HG03108 (cell line): ENCODE data around the gene FXYD5.

Source experiments
- ATAC-seq: cut with Tn5 transposase; IDR thresholded peaks from one replicate; pipeline ENCODE4 v1.9.1; 2021; ENCODE audit warnings: moderate library complexity; ENCODE audit not compliant: unreplicated experiment

The FXYD5 gene

GRCh38 chr19:35155441-35155840, 906 bp downstream of the FXYD5 start:
- peak; percentile 18 for ATAC-seq

- no peak for ATAC-seq
Measured at GRCh38 chr19:35155981-35156672, 1.6 kb downstream of the FXYD5 start.

GRCh38 chr19:35156673-35157014, 2.1 kb downstream of the FXYD5 start:
- ATAC-seq: no peak

GRCh38 chr19:35157431-35157830, 2.9 kb downstream of the FXYD5 start:
- ATAC-seq: no peak

GRCh38 chr19:35159606-35160005, 5.1 kb downstream of the FXYD5 start:
- no peak for ATAC-seq

GRCh38 chr19:35160629-35161433, 6.3 kb downstream of the FXYD5 start:
- no peak for ATAC-seq

- ATAC-seq: no peak
Measured at GRCh38 chr19:35161434-35161743, 6.9 kb downstream of the FXYD5 start.

- ATAC-seq: no peak
Measured at GRCh38 chr19:35162471-35163326, 8.2 kb downstream of the FXYD5 start.

- no peak for ATAC-seq
Measured at GRCh38 chr19:35164418-35164817, 9.9 kb downstream of the FXYD5 start.

GRCh38 chr19:35165200-35166058, 10.9 kb downstream of the FXYD5 start:
- no peak for ATAC-seq

GRCh38 chr19:35166100-35167063, 11.8 kb downstream of the FXYD5 start:
- no peak for ATAC-seq

- no peak for ATAC-seq
Measured at GRCh38 chr19:35167251-35168119, 12.9 kb downstream of the FXYD5 start.

GRCh38 chr19:35168196-35168595, 13.7 kb downstream of the FXYD5 start:
- ATAC-seq: no peak

- ATAC-seq: no peak
Measured at GRCh38 chr19:35169221-35169995, 14.9 kb downstream of the FXYD5 start.

GRCh38 chr19:35170359-35171061, 16.0 kb downstream of the FXYD5 start:
- no peak for ATAC-seq

- ATAC-seq: no peak
Measured at GRCh38 chr19:35171730-35172129, 17.2 kb downstream of the FXYD5 start.

GRCh38 chr19:35174226-35174625, 19.7 kb downstream of the FXYD5 start:
- ATAC-seq: no peak
